Activated naive CD4-positive, alpha-beta T cell treated with anti-CD3 and anti-CD28 coated beads for 36 hours (primary cell): ENCODE data around the gene ARPC5L. TPM values are rescaled to one million over a fixed set of nuclear protein-coding genes. Genes with fewer than 3 reads are reported as not detected.

Experiments used
- CTCF ChIA-PET: fragments of 350-600 bp; sonication (Branson Sonifier 250); formaldehyde crosslinking; loops from one replicate; lab custom pipeline; 2021; ENCODE audit warnings: antibody characterized with exemption; lab: Charles Lee
- DNase-seq: peaks from one replicate; pipeline ENCODE4 v3.0.0-alpha.2; 2020
- H3K27ac Mint-ChIP-seq: one replicate; pipeline ENCODE4 v1.8.0; 2021; ENCODE audit warnings: mild to moderate bottlenecking, mixed read lengths
- H3K27me3 Mint-ChIP-seq: one replicate; pipeline ENCODE4 v1.8.0; 2021; ENCODE audit warnings: low read depth, mixed read lengths
- H3K36me3 Mint-ChIP-seq: one replicate; pipeline ENCODE4 v1.8.0; 2021; ENCODE audit warnings: low read depth, mixed read lengths
- H3K4me1 Mint-ChIP-seq: one replicate; pipeline ENCODE4 v1.8.0; 2021; ENCODE audit warnings: low read depth, mixed read lengths
- H3K4me3 Mint-ChIP-seq: one replicate; pipeline ENCODE4 v1.8.0; 2021; ENCODE audit warnings: mild to moderate bottlenecking, moderate library complexity, mixed read lengths
- H3K9me3 Mint-ChIP-seq: one replicate; pipeline ENCODE4 v1.8.0; 2021; ENCODE audit warnings: mixed read lengths
- intact Hi-C: fragments of 100-400 bp; cut with micrococcal nuclease; formaldehyde crosslinking; loops from one replicate; pipeline ENCODE4 v1.15.1; 2023
- total RNA-seq, 2 experiments: library from RNA; stranded (reverse); gene quantifications; one replicate each; pipeline ENCODE4 v1.2.3, GENCODE V29; 2021

Gene ARPC5L
- total RNA-seq, 2 experiments from 2014 or later, result 116 to 123 TPM

DNA sequence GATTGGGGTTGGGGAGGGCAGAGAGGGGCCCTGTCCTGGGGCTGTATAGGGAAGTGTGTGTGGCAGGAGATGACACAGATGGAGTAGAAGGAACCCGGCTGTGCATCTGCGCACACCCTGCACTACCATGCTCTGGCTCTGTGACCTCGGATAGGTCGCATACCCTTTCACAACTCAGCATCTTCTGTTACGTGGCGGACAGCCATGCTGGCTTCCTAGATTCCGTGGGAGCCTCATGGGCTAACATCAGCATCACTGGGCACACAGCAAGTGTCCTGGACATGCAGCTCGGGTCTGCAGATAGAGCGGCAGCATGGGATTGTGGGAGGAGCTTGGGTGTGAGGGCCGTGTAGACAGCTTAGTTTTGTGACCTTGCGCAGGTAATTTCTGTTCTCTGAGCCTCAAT is 9.2 kb downstream of the ARPC5L start:
- H3K36me3 Mint-ChIP-seq, result peaks cover 61% of the 10 kb centered on the region
- CTCF ChIA-PET, result no interaction called here

DNA sequence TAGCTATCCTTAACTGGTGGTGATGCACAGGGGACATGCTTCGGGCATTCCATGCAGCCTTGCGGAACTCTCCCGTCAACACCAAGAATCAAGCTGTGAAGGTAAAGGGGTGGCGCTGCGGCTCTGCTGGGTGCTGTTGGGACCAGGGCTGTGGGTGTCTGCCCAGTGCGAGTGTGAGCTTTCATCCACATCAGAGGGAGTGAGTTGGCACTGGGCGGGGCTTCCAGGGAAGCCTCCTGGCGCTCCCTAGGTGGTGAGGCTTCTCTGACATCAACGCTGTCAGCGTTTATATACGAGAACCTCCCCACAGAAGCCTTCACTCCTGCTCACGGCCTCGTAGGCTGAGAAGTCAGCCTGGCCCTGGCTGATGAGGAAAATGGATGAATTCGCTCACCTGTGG is 11.7 kb downstream of the ARPC5L start:
- peak overlapping the region; percentile 99 for H3K27ac Mint-ChIP-seq
- CTCF ChIA-PET, result interaction anchor here (0.6 to 1.8 kb wide), 3 partner anchors 19 to 21 kb away, joined by 3 to 8 read pairs (median 3); partner anchors contain the start of gene WDR38
- intact Hi-C loops, result loop anchor here (5.0 kb wide), 1 partner anchor 94 kb away; no protein-coding TSS in a partner anchor
- no peaks in the 10 kb centered on the region for H3K27me3 Mint-ChIP-seq
- no peak for DNase-seq
- no peak overlapping the region for H3K4me3 Mint-ChIP-seq
- H3K36me3 Mint-ChIP-seq, result peaks cover 61% of the 10 kb centered on the region
- no peaks in the 10 kb centered on the region for H3K9me3 Mint-ChIP-seq
- peaks cover 40% of the 10 kb centered on the region for H3K4me1 Mint-ChIP-seq

More for the DNA sequence above, 9.2 kb downstream of the ARPC5L start:
- no peak for DNase-seq
- peaks cover 54% of the 10 kb centered on the region for H3K4me1 Mint-ChIP-seq
- peak overlapping the region; percentile 92 for H3K4me3 Mint-ChIP-seq
- peak overlapping the region; percentile 99 for H3K27ac Mint-ChIP-seq
- intact Hi-C loops, result loop anchor here (2.0 to 5.0 kb wide), 2 partner anchors 96 to 456 kb away; partner anchors contain the start of gene PSMB7
- no peaks in the 10 kb centered on the region for H3K9me3 Mint-ChIP-seq
- no peaks in the 10 kb centered on the region for H3K27me3 Mint-ChIP-seq

DNA sequence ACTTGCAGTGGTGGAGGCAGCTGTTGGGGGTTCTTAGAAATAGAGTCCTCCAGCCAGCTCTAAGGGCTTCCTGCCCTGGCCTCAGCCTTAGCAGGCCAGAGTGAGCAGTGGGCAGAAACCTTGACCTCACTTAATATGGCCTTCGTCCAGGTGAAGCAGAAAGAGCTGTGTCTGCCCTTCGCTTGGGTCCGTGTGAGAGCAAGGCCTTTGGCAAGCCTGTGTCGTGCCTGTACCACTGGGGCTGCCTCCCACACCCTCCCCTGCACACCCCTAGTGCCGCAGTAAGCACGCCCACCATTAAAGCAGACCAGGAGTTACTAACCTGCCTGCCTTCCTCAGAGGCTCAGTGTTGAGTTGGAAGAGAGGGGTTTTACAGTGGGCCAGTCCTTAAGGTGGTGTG is 13.6 kb downstream of the ARPC5L start:
- Mint-ChIP-seq H3K4me3 (no peak overlapping the region), H3K27ac (peak overlapping the region; percentile 63)

GRCh38 chr9:124877021-124877782 is 15.3 kb downstream of the ARPC5L start:
- no peak for DNase-seq
- Mint-ChIP-seq H3K4me3 (no peak overlapping the region), H3K27me3 (no peaks in the 10 kb centered on the region), H3K36me3 (peaks cover 39% of the 10 kb centered on the region), H3K27ac (no peak overlapping the region), H3K9me3 (no peaks in the 10 kb centered on the region), H3K4me1 (peaks cover 20% of the 10 kb centered on the region)
- CTCF ChIA-PET, result interaction anchor here (1.0 kb wide), 1 partner anchor 21 kb away, joined by 3 read pairs; no protein-coding TSS in a partner anchor
- intact Hi-C loops, result no loop called here

More for the DNA sequence above, 13.6 kb downstream of the ARPC5L start:
- intact Hi-C loops, result no loop called here
- Mint-ChIP-seq H3K4me1 (peaks cover 37% of the 10 kb centered on the region), H3K27me3 (no peaks in the 10 kb centered on the region), H3K9me3 (no peaks in the 10 kb centered on the region), H3K36me3 (peaks cover 56% of the 10 kb centered on the region)
- CTCF ChIA-PET, result interaction anchor here (1.8 kb wide), 1 partner anchor 23 kb away, joined by 8 read pairs; the partner anchor contains the start of gene WDR38
- no peak for DNase-seq

DNA sequence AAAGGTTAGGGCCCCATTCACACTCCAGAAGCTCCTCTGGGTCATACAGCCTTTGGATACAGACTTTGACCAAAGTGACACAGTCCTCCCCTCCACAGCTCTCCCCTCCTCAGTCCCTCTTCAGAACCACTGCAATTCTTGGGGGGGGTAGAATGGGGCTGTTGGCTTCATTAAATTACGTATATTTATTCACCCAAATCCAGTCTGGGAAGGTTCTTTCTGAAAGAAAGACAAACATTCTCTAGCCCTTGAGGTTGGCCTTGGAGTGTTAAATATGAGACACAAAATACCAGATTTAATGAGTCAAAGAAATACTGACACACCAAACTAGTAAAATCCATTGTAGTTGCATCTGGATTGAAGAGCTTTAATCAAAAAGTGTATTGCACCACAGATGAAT is 16.1 kb downstream of the ARPC5L start:
- Mint-ChIP-seq H3K27me3 (no peaks in the 10 kb centered on the region), H3K4me3 (no peak overlapping the region), H3K4me1 (peaks cover 12% of the 10 kb centered on the region), H3K27ac (peak overlapping the region; percentile 9), H3K9me3 (no peaks in the 10 kb centered on the region), H3K36me3 (peaks cover 35% of the 10 kb centered on the region)
- CTCF ChIA-PET, result interaction anchor here (0.7 to 1.0 kb wide), 4 partner anchors 20 to 103 kb away, joined by 3 to 4 read pairs (median 3); no protein-coding TSS in a partner anchor
- intact Hi-C loops, result no loop called here
- no peak for DNase-seq

DNA sequence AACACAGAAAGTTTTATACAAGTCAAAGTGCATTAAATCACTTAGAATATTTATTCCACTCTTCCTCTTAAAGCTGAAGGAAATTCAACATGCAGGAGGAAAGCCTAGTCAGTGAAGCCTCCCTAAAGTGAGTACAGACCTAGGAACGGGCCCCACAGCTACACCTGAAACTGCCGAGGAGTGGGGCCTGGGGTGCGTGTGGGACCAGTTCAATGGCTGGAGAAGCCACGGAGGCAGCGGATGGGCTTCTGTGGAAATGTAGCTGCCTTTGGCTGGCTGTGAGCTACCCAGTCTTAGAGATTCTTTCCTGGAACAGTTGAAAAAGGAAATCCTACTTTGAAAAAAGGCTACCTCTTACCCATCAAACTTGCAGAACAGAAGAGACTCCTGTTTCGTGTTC is 16.6 kb downstream of the ARPC5L start:
- DNase-seq, result no peak
- Mint-ChIP-seq H3K36me3 (peaks cover 30% of the 10 kb centered on the region), H3K4me1 (peaks cover 7% of the 10 kb centered on the region), H3K27ac (no peak overlapping the region), H3K9me3 (no peaks in the 10 kb centered on the region), H3K4me3 (no peak overlapping the region), H3K27me3 (no peaks in the 10 kb centered on the region)
- intact Hi-C loops, result no loop called here
- CTCF ChIA-PET, result interaction anchor here (0.7 to 0.9 kb wide), 3 partner anchors 20 to 104 kb away, joined by 3 to 4 read pairs (median 3); no protein-coding TSS in a partner anchor

GRCh38 chr9:124879226-124879625 is 17.3 kb downstream of the ARPC5L start:
- no peak for DNase-seq
- intact Hi-C loops, result no loop called here
- Mint-ChIP-seq H3K27me3 (no peaks in the 10 kb centered on the region), H3K4me1 (peaks cover 2% of the 10 kb centered on the region), H3K9me3 (no peaks in the 10 kb centered on the region), H3K27ac (no peak overlapping the region), H3K4me3 (no peak overlapping the region), H3K36me3 (peaks cover 26% of the 10 kb centered on the region)
- CTCF ChIA-PET, result interaction anchor here (0.6 kb wide), 1 partner anchor 358 kb away, joined by 3 read pairs; no protein-coding TSS in a partner anchor

DNA sequence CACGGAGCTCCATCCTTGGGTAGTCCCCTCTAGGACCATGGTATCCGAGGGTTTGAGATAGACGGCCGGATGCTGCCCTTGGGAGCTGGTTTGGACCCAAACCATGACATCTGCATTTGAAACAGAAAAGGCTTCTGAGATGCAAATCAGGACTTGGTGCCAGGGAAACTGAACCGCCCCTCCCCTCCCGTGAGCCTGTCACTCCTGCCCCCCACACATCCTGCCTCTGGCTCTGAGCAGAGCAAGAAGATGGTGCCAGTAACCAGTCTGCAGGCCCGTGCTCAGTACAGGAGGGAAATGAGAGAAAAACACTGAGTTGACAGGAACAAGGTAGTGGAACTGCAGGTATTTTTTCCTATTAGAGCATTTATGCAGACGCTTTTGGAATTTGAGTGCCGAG is 18.6 kb downstream of the ARPC5L start:
- Mint-ChIP-seq H3K4me3 (no peak overlapping the region), H3K9me3 (no peaks in the 10 kb centered on the region), H3K4me1 (peaks cover 2% of the 10 kb centered on the region), H3K36me3 (peaks cover 21% of the 10 kb centered on the region), H3K27me3 (no peaks in the 10 kb centered on the region), H3K27ac (no peak overlapping the region)
- intact Hi-C loops, result no loop called here
- no peak for DNase-seq
- CTCF ChIA-PET, result no interaction called here

DNA sequence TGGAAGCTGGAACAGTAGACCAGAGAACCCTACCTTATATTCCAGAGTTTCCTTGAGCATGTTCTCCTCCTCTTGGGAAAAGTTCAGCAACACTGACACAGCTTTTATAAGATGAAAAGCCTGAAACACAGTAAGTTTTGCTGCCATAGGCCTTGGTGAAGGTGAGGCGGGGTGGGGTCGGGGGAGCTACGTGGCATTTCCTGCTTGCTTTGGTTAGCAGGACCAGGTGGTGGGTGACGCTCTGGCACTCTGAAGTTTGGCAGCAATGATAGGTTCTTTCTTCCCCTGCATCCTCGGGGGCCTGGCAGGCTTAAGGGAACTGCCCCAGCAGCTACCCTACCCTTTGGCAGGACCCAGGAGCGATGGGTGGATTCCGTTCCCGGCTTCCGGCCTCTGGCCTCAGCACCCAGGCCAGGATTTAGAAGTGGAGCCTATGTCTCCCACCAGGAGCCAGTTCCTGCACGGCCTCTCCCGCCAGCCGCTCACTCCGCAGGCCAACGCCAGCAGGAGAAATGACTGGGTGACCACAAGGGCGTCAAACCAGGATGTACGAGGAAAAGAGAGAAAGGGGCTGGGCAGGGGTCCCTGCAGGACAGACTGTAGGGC is 19.3 kb downstream of the ARPC5L start:
- no peak overlapping the region for H3K27ac Mint-ChIP-seq
- no peaks in the 10 kb centered on the region for H3K27me3 Mint-ChIP-seq
- no peaks in the 10 kb centered on the region for H3K9me3 Mint-ChIP-seq
- no peaks in the 10 kb centered on the region for H3K4me1 Mint-ChIP-seq
- DNase-seq, result no peak
- no peak overlapping the region for H3K4me3 Mint-ChIP-seq
- CTCF ChIA-PET, result no interaction called here
- intact Hi-C loops, result no loop called here
- H3K36me3 Mint-ChIP-seq, result peaks cover 24% of the 10 kb centered on the region

DNA sequence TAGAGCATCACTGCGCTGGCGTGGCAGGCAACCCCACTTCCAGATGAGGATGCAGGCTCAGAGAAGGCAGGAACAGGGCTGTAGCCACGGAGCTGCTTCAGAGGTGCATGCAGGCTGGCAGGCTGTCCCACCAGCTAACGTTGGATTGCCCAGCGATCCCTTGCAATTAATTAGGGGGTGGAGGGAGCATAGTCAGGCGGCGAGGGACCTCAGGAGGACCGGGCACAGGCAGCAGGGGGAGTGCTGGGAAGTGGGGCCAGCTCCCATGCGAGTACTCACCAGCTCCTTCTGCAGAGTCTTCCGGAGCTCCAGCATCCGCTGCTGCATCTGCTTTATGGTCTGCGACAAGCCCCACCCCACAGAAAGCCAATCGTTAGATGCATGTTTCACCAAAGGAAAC is 20.3 kb downstream of the ARPC5L start:
- CTCF ChIA-PET, result no interaction called here
- Mint-ChIP-seq H3K9me3 (no peaks in the 10 kb centered on the region), H3K4me3 (no peak overlapping the region), H3K4me1 (no peaks in the 10 kb centered on the region), H3K27ac (no peak overlapping the region), H3K27me3 (no peaks in the 10 kb centered on the region), H3K36me3 (peaks cover 23% of the 10 kb centered on the region)
- DNase-seq, result no peak
- intact Hi-C loops, result no loop called here

GRCh38 chr9:124884376-124884775 is 22.4 kb downstream of the ARPC5L start:
- no peak for DNase-seq
- CTCF ChIA-PET, result no interaction called here
- intact Hi-C loops, result no loop called here
- peaks cover 38% of the 10 kb centered on the region for H3K36me3 Mint-ChIP-seq
- H3K9me3 Mint-ChIP-seq, result no peaks in the 10 kb centered on the region
- no peaks in the 10 kb centered on the region for H3K4me1 Mint-ChIP-seq
- no peak overlapping the region for H3K4me3 Mint-ChIP-seq
- H3K27me3 Mint-ChIP-seq, result no peaks in the 10 kb centered on the region
- no peak overlapping the region for H3K27ac Mint-ChIP-seq

DNA sequence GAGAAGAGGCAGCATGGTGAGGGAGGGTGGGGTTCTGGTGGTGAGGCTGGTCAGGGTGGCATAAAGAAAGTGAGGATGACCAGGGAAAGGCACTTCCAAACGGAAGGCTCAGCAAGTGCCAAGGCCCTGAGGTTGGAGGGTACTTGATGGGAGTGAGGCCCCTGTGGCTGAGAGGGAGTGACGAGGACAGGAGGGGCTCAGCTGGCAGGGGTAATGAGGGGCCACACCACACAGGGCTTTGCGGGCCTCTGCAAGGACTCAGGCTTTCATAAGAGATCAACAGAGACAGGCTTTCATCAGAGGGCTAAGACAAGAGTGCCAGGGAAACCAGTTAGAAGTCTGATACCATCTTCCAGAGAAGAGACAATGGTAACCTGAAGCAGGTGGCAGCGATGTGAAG is 23.6 kb downstream of the ARPC5L start:
- intact Hi-C loops, result no loop called here
- peaks cover 49% of the 10 kb centered on the region for H3K36me3 Mint-ChIP-seq

More for the DNA sequence above, 23.6 kb downstream of the ARPC5L start:
- no peaks in the 10 kb centered on the region for H3K4me1 Mint-ChIP-seq
- no peak overlapping the region for H3K4me3 Mint-ChIP-seq
- no peaks in the 10 kb centered on the region for H3K27me3 Mint-ChIP-seq
- no peaks in the 10 kb centered on the region for H3K9me3 Mint-ChIP-seq
- CTCF ChIA-PET, result no interaction called here
- DNase-seq, result no peak
- no peak overlapping the region for H3K27ac Mint-ChIP-seq
